HG03159 (cell line): ENCODE results near the gene PLEK2.
A peak's percentile ranks its signal among the peaks of the same experiment; 100 is the strongest.
"Not testable (repeated sequence)": the region's sequence is repeated elsewhere in the genome, so short reads cannot be mapped to it uniquely, and the experiment has no call there.

Experiments
- ATAC-seq: cut with Tn5 transposase; IDR thresholded peaks from one replicate; pipeline ENCODE4 v1.9.1; 2021; ENCODE audit warnings: mild to moderate bottlenecking, moderate library complexity; ENCODE audit not compliant: unreplicated experiment

The PLEK2 gene

GRCh38 chr14:67360470-67361206, 51.3 kb downstream of the PLEK2 start:
- ATAC-seq = peak; percentile 20

- ATAC-seq = peak; percentile 89
These were observed 52.0 kb downstream of the PLEK2 start, which contains the start of the genes ATP6V1D and EIF2S1 for GRCh38 chr14:67359775-67360469. TSS of gene ATP6V1D (minus strand) at chr14:67359804. CDS start at chr14:67359698, 106 bp downstream. TSS of gene EIF2S1 (plus strand) at chr14:67360328. CDS start at chr14:67364768, 4,440 bp downstream.

- ATAC-seq = no peak
These were observed 52.8 kb downstream of the PLEK2 start for GRCh38 chr14:67358924-67359774.

DNA sequence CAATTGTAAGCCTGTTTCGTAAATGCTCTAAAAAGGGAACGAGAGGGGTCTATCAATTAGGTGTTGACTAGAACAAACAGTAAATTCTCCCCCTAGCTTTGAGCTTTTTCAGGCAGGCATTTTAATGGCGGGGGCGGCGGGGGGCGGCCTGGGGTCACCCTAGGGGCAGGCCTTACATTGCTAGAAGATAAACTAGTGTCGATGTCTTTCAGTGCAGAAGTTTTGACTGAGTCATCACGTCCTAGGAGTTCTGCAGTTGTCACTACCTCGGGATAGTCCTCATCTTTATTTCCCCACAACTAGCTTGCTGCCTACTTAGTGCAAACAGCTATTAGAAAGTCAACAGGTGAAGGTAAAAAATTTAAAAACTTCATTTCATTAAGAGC, 54.0 kb downstream of the PLEK2 start:
- no peak for ATAC-seq

- no peak for ATAC-seq
These were observed 54.6 kb downstream of the PLEK2 start for GRCh38 chr14:67357186-67357968.

DNA sequence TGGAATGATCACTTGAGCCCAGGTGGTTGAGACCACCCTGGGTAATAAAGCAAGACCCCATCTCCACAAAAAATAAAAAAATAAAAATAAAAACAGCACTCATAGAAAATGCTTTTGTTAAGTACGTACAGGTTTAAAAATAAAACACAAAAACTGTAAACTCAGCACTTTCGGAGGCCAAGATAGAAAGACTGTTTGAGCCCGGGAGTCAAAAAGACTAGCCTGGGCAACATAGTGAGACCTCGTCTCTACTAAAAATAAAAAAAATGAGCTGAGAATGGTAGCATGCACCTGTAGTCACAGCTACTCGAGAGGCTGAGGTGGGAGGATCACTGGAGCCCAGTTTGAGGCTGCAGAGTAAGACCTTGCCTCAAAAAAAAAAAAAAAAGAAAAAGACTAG, 59.9 kb downstream of the PLEK2 start:
- no peak for ATAC-seq

- ATAC-seq = no peak
These were observed 66.4 kb downstream of the PLEK2 start for GRCh38 chr14:67345583-67345982.

GRCh38 chr14:67343601-67344230, 68.2 kb downstream of the PLEK2 start:
- ATAC-seq = no peak

DNA sequence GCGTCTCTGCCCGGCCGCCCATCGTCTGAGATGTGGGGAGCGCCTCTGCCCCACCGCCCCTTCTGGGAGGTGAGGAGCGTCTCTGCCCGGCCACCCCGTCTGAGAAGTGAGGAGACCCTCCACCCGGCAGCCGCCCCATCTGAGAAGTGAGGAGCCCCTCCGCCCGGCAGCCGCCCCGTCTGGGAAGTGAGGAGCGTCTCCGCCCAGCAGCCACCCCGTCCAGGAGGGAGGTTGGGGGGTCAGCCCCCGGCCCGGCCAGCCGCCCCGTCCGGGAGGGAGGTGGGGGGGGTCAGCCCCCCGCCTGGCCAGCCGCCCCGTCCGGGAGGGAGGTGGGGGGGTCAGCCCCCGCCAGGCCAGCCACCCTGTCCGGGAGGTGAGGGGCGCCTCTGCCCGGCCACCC, 70.7 kb downstream of the PLEK2 start:
- not testable (repeated sequence) for ATAC-seq
